ENCODE data around the gene RNF213.

DNA sequence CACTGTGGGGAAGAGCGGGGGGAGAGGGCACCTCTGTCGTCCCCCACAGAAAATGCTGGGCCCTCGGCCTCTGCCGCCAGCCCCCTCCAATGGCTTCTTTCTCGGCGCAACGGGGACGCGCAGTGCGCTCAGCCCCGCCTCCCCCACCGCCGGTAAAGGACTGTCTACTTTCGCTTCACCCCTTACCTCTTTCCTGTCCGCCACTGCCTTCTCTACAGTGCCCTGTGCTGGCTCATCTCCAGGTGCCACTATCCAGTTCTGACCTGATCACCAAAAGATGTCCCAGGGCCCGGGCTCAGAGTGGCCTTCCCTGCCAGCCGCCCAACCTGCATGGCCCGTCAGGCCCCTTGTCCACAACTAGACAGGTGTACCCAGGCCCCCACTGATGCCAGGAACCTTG is 161.6 kb downstream of the RNF213 start:
- no peak for TF ChIP-seq EZH2 (IDR thresholded peaks at IDR 0.05)
- no peak for TF ChIP-seq EZH2phosphoT487 (IDR thresholded peaks at IDR 0.05; ENCODE audit: borderline replicate concordance)
- no peak for TF ChIP-seq POLR2A (IDR thresholded peaks at IDR 0.05; ENCODE audit: borderline replicate concordance, extremely low read depth, insufficient read depth, insufficient read length)
- TF ChIP-seq, protein P1, sequence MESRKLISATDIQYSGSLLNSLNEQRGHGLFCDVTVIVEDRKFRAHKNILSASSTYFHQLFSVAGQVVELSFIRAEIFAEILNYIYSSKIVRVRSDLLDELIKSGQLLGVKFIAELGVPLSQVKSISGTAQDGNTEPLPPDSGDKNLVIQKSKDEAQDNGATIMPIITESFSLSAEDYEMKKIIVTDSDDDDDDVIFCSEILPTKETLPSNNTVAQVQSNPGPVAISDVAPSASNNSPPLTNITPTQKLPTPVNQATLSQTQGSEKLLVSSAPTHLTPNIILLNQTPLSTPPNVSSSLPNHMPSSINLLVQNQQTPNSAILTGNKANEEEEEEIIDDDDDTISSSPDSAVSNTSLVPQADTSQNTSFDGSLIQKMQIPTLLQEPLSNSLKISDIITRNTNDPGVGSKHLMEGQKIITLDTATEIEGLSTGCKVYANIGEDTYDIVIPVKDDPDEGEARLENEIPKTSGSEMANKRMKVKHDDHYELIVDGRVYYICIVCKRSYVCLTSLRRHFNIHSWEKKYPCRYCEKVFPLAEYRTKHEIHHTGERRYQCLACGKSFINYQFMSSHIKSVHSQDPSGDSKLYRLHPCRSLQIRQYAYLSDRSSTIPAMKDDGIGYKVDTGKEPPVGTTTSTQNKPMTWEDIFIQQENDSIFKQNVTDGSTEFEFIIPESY (IDR thresholded peaks at IDR 0.05; ENCODE audit: extremely low read depth, insufficient replicate concordance, low read length): no peak
- TF ChIP-seq, protein P2, sequence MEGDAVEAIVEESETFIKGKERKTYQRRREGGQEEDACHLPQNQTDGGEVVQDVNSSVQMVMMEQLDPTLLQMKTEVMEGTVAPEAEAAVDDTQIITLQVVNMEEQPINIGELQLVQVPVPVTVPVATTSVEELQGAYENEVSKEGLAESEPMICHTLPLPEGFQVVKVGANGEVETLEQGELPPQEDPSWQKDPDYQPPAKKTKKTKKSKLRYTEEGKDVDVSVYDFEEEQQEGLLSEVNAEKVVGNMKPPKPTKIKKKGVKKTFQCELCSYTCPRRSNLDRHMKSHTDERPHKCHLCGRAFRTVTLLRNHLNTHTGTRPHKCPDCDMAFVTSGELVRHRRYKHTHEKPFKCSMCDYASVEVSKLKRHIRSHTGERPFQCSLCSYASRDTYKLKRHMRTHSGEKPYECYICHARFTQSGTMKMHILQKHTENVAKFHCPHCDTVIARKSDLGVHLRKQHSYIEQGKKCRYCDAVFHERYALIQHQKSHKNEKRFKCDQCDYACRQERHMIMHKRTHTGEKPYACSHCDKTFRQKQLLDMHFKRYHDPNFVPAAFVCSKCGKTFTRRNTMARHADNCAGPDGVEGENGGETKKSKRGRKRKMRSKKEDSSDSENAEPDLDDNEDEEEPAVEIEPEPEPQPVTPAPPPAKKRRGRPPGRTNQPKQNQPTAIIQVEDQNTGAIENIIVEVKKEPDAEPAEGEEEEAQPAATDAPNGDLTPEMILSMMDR (IDR thresholded peaks at IDR 0.05 in 2 of 3, conservative IDR thresholded peaks at IDR 0.05 in 1 of 3; ENCODE audit: borderline replicate concordance in 1 of 3, insufficient read depth in 1 of 3, low read depth in 2 of 3, low read length in 2 of 3): no peak
- no peak for TF ChIP-seq ELF1 (IDR thresholded peaks at IDR 0.05; ENCODE audit: borderline replicate concordance, low read depth)
- TF ChIP-seq JUND (IDR thresholded peaks at IDR 0.05): no peak
- TF ChIP-seq, protein P3, sequence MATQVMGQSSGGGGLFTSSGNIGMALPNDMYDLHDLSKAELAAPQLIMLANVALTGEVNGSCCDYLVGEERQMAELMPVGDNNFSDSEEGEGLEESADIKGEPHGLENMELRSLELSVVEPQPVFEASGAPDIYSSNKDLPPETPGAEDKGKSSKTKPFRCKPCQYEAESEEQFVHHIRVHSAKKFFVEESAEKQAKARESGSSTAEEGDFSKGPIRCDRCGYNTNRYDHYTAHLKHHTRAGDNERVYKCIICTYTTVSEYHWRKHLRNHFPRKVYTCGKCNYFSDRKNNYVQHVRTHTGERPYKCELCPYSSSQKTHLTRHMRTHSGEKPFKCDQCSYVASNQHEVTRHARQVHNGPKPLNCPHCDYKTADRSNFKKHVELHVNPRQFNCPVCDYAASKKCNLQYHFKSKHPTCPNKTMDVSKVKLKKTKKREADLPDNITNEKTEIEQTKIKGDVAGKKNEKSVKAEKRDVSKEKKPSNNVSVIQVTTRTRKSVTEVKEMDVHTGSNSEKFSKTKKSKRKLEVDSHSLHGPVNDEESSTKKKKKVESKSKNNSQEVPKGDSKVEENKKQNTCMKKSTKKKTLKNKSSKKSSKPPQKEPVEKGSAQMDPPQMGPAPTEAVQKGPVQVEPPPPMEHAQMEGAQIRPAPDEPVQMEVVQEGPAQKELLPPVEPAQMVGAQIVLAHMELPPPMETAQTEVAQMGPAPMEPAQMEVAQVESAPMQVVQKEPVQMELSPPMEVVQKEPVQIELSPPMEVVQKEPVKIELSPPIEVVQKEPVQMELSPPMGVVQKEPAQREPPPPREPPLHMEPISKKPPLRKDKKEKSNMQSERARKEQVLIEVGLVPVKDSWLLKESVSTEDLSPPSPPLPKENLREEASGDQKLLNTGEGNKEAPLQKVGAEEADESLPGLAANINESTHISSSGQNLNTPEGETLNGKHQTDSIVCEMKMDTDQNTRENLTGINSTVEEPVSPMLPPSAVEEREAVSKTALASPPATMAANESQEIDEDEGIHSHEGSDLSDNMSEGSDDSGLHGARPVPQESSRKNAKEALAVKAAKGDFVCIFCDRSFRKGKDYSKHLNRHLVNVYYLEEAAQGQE (IDR thresholded peaks at IDR 0.05; ENCODE audit: low read depth): no peak
- TF ChIP-seq POLR2AphosphoS5 (IDR thresholded peaks at IDR 0.05; ENCODE audit: low read depth, low read length): no peak
- no peak for TF ChIP-seq ZFX (IDR thresholded peaks at IDR 0.05)
- no peak for TF ChIP-seq SRF (IDR thresholded peaks at IDR 0.05; ENCODE audit: low read depth)
- TF ChIP-seq CBX3 (IDR thresholded peaks at IDR 0.05; ENCODE audit: low read depth): no peak
